Brain pericyte (primary cell): Measurements from ENCODE around the gene ASCC1.

Experiments used
- DNase-seq: peaks from one replicate; pipeline ENCODE4 v3.0.0-alpha.2; 2012; ENCODE audit warnings: low read depth, low spot score

Gene ASCC1

DNA sequence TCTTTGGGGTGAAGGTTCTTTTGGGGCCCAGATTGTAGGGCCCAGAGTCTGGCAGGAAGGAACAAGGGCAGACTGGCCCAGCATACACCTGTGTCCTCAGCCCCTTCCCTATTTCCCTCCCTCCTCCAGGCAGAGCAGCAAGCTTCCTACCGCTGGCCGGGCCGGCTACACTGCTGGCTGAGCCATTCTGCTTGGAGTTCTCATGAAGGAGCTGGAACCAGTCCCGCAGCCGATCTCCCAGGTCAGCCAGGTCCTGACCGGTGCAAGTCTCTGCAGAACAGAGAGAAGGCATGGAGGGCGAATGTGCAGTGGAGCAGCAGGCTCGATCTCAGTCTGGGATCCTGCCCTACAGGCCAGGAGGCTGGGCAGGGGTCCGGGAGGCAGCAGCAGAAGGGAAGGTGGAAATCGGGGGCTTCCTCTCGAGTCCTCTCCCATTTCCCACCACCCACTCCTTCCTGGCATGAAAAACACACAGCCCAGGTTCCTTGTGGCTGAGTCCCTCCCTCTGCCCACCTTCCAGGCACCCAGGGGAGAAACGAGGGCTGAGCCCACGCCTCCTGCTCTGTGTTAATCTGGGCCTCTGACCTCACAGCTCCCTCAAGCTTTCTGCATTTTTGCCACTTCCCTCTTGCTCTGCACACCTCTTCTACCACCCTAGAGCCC lies 148.5 kb downstream of the ASCC1 start:
- no peak for DNase-seq

DNA sequence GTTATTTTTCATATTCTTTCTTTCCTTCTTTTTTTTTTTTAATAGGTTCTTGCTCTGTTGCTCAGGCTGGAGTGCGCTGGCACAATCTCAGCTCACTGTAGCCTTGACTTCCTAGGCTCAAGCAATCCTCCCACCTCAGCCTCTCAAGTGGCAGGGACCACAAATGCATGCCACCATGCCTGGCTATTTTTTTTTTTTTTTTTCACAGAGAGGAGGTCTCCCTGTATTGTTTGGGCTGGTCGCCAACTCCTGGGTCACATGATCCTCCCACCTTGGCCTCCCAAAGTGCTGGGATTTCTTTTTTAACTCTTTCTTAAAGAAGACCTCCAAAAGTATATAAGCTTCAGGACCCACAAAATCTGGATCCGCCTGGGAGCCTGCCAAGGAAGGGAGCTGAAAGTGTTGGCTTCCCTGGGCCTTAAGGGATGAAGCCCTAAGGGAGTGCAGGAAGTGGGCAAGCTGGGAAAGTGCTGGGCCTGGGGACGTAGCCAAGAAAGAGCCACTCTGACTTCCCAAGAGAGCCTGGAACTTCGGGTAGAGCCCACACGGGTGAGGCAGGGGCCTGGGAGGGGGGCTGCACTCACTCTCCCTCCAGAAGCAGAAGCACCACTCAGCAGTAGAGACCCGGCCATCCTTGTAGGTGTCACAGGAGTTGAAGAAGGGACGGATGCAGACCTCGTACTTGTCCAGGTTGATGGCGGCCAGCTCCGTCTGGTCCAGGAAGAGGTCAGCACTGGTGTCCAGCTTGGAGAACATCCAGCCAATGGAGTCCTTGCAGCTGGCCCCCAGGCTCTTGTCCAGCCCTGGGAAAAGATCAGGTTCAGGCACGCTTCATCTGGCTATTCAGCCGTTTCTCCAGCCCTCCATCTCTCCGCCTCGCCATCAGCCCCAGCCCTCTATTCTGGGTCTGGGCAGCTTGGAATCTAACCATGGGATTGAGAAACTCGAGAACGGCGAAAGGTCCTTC lies 149.5 kb downstream of the ASCC1 start:
- DNase-seq = no peak

DNA sequence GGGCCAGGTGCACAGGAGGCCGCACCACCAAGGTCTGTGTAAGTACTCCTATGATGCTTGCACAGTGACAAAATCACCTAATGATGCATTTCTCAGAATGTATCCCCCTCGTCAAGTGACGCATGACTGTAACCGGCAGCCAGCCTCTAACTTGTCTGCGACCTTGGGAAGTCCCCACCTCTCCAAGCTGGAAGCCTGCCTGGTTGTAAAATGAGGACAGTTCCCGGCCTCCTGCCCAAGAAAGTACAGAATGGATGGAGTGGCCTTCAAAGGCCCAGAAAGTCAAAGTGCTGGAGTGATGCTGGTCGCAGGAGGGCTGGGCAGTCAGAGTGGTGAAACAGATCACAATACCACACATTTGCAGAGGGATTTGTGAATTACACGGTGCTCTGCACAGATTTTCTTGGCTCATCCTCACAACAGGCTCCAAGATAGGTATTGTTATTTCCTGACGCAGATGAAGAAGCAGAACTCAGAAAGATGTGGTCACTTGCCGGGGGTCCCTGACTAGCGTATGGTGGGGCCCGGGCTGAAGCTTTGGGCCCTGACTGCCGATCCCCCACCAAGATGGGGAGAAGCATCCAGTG lies 150.5 kb downstream of the ASCC1 start:
- DNase-seq = no peak

DNA sequence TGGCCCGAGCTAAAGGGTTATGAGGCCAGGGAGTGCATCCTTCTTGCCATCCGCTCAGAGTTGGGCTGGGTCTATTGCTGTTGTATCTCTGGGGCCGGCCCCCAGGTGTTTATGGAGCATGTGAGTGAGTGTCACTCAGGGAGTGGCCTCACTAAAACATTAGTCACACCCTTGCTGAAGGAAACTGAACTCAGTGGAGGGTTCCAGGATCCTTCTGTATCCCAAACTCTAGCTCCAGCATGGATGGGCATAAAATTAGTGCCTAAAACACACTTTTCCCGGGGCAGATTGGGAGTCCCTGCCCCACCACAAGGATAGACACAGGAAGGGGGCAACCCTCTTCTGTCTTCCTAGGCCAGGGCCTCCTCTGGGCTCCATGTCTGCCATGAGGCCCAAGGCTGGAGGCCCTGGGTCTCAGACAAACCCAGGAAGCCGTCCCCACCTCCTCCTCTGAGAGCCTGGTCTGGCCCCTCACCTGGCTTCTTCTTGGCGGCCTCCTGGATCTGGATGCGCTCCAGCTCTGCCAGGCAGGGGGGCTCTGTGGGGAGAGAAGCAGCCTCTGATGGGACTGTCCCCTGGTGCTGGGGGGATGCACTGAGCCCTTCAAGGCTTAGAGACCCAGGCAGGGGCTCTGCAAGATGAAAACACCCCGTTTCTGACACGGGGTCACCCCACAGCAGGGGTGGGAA lies 152.2 kb downstream of the ASCC1 start:
- DNase-seq = no peak

DNA sequence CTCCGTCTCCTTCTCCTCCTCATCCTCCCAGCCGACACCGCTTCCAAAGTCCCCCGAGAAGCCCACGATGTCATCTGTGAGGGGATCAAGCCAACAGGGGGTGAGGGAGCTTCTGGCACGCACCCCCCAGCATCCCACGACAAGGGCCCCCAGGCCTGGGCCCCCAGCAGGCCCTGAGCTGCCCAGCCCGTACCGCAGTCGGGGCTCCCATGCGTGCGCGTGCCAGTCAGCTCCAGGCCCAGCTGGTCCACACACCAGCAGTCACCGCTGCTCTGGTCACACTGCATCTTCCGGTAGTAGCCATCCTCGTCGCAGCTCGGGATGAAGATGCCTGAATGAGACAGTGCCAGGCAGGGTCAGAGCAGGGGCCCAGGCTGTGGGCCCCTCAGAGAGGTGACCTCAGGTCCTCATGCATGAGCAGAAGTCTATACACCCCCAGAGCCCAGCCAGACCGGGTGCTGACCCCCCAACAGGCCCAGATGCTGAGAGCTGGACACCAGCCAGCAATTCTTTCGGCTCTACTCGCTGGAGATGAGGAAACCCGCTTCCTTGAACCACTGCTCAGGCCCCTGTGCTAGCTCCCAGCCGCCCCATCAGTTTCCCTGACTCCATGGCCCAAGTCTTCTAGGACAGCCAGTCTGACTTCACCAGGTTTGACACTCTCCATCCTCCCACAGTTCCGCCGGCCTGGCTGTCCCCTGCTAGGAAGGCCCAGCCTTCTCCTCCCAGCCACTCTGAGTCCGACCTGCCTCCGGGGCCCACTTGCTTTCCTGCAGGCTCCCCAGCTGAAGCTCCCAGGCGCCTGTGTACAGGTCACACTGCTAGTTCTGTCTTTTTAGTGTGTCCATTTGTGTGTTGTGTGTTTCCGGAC lies 153.0 kb downstream of the ASCC1 start:
- DNase-seq = no peak

DNA sequence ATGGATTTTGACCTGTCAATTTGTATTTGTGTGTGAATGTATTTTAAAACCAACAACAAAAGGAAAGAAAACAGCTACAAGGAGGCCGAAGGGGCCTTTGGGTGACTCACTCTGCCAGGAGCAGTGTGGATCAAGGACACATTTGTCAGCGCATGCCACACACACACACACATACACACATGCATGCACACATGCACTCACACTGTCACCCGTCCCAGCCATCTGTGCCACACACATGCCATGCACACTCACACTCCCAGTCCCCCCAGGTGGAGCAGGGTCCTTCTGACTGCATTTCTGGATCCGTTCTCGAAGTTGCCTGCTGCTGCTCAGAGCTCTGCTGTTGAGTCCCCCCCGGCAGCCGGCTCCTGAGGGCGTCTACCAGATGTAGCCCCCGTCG lies 153.7 kb downstream of the ASCC1 start:
- no peak for DNase-seq

DNA sequence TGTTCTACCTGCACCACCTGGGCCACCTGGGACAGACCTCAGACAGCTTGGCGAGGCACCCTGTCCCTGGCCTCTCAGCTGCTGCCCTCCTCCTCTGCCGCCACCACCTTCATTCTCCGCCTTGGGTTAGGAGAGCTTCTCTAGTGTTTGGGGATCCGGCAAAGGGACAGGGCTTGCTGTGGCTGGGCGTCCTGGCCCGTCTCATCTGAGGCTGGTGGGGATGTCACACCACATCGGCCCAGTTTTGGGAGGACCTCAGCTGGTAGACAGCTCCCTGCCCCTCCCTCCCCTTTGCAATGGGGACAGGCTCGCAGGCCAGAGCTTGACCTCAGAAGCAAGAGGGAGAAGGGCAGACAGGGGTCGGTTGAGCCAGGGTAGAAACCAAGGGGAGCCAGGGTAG lies 154.1 kb downstream of the ASCC1 start:
- no peak for DNase-seq

DNA sequence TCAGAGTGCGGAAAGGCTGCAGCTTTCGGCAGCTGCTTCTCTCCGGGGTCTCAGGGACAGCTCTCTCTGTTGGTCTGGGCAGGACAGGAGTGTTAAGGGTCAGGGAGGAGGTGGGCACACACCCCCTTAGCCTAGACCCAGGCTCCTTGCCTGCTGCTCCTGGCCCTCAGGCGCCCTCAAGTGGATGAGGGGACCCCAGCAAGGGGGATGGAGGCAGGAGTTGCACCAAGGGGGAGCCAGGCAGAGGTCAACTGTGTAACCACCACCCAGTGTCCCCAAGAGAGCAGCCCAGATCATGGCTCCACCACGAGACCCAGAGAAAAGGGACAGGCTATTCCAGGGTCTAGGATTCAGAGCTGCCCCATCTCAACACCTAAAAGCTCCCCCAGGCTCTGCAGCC lies 154.6 kb downstream of the ASCC1 start:
- DNase-seq = no peak

DNA sequence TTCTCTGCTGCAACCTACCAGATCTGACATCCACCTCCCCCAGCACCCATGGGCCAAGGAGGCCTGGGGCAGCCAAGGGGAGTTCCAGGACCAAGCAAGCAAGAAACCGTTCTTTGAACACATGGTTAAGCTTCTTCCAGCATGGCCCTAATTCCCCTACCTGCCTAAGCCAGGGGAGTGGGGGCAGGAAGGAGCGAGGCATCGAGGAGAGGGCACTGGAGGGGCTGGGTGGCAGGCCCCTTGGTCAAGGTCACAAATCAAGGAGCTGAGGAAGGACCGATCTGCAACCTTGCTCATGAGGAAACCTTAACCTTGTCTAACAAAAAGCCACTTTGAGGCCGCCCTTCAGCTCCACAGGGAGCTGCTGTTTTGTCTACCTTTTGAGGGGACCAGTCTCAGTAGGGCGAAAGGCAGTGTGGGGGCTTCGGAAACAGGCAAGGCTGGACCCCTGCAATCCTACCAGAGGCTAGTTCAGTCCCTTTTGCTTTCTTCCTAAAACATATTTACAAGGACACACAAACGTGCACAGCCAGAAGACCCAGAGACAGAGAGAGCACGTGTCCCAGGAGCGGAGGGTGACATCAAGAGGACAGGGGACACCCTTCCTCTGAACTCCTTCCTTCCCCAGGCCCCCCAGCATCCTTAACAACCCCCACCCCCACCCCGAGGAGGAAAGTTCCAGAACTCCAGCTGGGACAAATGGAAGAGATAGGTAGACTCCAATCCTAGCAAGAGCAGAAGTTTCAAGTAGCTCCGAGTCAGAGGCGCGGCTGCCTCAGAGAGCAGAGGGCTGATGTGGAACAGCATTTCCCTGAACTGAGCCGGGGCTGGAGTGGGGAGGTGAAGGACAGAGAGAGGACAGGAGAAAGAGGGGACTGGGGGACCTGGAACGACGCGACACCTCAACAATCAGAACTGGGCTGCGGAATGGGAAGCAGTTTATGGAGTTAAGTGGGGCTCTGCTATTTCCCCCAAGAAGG lies 155.9 kb downstream of the ASCC1 start:
- DNase-seq = no peak

DNA sequence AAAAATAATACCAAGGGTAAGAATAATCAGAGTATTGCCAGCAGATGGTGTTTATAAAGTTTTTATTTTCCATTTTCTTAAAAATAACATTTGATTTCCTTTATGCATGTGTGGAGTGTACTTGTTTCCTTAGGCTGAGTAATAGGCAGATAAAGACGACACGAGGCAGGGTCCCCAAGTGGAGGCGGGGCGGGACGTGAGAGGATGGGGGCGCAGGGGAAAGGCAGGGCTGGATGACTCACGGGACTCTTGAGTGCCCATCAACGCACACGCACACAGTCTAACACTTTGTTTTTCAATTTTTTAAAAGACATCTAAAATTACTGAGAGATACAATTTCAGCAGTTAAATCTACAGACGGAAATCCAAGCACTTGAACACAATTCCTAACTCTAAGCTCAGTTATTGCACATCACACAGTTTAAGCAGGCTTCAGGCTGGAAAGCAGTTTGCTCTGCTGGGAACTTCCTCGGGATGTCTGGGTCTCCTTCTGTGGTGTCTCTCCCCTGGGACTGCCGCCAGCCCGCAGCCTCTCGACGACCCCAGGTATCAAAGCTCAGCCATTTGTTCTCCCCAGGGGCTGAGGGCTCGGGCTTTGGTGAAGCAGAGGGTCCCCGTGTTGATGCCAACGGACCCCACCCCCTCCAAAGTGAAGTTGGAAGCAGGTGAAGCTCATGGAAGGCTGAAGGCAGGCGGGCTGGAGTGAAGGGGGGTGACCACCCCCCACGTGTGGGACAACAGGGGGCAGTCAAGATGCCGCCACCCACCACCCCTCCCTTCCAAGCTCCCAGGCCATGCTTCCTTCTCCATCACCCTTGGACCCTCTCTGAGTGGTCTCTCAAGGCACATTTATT lies 156.9 kb downstream of the ASCC1 start:
- no peak for DNase-seq

DNA sequence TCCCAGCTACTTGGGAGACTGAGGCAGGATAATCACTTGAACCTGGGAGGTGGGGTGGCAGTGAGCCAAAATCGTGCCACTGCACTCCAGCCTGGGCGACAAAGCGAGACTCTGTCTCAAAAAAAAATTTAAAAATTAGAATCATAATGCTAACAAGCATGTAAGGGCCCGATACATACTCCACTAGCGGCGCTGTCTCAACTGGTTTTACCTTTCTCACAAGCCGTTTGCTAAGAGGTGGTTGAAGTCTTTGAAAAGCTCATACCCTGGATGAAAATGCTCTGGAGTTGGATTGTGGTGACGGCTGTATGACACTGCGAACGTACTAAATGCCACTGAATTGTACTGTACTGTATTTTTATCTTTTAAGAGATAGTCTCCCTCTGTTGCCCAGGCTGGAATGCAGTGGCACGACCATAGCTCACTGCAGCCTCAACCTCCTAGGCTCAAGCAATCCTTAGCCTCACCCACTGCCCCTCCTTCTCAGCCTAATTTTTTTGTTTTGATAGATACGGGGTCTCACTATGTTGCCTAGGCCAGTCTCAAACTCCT lies 157.7 kb downstream of the ASCC1 start:
- no peak for DNase-seq

DNA sequence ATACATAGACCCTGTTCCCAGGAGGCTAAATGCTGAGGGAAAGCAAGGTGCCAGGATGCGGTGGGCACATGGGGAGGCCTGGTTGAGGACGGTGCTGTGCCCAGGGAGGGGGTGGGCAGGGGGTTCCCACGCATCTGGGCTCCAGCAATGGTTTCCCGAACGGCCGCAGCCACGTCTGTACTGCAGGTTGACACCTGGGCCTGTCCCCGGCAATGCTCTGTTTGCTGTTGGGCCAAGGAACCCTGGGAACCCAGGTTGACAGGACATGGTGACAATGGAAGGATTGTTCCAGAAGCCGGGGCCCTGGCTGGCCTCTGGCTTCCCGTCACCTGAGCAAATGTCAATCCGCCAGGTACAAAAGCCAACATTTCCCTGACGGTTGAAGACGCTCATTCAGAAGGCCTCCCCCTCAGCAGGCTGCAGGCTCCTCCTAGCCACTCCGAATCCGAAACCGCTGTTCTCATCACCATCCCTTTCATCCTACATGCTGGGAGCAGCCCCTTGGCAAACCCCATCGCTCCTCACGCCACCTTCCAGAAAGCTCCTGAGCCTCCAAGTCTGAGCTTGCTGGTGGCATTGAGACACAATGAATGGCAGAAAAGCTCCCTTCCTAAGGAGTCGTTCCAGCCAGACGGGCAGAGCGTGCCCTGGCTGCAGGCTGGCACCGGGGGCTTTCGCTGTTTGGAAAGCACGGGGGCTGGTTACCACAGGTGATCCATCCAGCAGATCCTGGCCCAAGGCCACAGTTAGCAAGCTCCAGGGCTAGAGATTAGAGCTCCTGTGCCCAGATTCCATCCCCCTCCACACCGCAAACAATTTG lies 158.9 kb downstream of the ASCC1 start:
- DNase-seq = no peak

DNA sequence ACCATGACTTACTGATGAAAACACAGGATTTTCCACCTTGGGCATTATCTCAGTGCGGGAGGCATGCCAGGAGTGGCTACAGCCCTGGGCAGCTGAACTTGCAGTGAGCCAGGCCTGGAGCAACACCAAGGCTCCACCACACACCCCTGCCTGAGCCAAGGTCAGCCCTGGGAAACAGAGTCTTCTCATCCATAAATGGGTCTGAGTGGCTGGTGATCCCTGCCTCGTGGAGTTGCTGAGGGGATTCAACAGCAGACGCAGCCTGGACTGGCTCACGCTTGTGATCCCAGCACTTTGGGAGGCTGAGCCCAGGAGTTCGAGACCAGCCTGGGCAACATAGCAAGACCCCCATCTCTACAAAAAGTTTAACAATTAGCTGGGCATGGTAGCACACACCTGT lies 160.0 kb downstream of the ASCC1 start:
- no peak for DNase-seq

DNA sequence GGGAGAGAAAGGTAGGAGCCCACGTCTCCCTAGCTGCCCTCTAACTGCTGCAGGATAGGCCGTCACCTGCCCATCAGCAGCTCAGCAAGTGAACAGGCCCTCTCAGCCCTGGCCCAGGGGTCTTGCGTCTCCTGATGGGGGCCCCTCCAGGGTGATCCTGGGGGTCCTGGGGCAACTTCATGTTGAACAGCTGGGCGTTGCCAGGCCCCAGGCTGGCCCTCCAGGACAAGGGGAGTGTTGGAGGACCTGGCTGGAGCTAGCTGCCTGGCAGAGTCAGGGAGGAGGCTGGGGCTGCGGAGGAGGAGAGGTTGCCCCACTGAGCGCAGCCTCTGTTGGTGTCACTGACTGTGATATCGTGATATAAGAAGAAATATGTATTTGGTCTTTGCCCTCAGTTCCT lies 162.4 kb downstream of the ASCC1 start:
- DNase-seq = no peak

DNA sequence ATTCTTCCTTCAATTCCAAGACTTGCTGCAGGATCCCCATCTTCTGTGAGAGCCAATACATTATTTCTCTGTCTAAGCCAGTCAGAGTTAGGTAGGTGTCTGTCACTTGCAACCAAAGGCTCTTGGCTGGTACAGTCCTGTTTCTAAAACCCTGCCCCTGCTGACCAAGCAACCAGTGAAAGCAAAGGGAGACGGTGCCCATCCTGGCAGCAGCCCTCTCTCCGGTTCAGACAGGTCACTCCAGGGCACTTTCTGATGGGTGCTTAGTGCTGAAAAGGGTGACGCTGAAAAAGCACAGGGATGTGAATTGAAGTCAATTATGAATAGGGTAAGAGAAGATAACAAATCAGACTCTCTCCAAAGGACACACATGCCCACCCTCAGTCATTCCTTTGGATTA lies 165.2 kb downstream of the ASCC1 start:
- DNase-seq = no peak

DNA sequence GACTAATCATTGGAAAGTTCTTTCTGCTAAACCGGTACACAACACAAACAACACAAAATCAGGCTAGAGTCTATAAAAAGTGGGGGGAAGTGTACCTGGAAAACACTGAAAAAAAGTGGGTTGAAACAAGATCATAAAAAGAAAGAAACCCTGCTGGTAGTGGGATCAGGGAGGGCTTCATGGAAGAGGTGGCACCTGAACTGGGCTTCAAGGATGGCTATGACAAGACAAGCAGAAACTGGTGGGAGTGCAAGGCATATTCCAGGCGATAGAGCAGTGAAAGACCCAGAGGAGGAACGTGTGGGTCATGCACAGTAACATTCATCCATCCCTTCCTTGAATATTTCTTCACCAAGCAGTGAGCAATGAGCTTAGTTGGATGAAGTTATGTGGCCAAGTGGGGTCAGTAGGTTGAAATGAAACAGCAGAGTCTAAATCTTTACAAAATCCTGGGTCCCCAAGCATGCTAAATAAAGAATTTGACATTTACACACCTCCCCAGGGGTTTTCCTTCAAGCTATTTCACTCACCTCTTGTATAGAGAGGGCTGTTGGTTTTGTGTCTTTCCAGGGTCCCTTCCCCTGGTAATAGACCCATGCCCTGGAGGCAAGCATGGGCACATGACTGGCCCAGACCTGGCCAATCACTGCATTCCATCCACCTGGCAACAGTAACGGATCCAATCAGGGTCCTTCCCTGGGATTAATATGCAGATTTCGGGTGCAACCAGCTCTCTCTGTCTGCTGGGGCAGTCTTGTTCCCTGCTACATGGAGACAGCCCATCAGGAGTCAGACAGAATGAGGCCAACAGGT lies 165.9 kb downstream of the ASCC1 start:
- DNase-seq = no peak

DNA sequence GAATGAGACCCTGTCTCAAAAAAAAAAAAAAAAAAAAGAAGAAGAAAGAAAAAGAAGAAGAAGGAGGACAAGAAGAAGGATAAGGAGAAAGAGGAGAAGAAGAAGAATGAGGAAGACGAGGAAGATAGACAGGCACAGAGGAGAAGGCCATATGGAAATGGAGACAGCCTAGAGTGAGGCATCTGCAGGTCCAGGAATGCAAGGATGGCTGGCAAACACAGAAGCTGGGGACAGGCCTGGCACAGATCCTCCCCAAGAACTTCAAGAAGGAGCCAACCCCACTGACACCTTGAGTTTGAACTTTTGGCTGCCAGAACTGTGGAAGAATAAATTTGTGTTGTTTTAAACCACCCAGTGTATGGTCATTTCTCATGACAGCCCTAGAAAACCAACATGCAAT lies 166.6 kb downstream of the ASCC1 start:
- DNase-seq = no peak
